ENCODE data around the gene ZNF813.
A peak's percentile ranks its signal among the peaks of the same experiment; 100 is the strongest.

ZNF813 gene

DNA sequence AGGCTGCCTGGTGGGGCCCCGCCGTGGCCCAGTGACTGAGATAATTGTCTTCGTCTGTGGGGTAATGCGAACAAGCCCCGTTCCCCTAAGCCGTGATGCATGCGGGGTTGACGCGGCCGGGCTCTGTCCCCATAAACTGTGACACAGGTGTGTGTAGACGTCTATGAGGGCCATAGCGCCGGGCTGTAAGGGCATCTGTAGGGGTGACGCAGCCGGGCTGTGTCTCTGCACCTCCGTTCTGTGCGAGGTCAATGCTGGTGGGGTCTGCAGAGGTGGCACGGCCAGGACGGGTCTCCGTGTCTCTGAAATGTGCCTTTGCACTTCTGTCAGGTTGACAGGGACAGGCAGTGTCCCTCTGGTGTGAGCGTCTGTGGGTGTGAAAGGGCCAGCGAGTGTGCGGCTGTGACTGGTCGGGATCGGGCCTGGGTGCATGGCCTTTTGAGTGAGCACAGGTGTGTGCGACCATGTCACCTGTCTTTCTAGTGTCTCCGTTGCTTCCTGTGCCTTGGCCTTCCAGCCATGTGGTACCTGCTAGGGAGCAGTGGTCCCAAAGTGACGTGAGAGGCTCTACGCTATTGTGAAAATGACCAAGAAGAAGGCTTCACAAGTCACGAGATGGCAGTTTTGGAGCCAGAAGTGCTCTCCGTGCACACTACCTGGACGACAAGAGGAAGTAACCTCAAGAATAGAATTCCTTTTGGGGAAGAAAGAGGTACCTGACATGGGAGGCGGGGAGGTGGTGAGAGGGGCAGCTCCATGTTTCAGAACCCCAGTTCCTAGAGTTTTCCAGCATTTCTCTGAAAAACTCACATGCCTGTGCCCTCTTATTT, 54.1 kb downstream of the ZNF813 start:
- no peak for DNase-seq

GRCh38 chr19:53525922-53526321, 58.4 kb downstream of the ZNF813 start:
- no peak for DNase-seq

DNA sequence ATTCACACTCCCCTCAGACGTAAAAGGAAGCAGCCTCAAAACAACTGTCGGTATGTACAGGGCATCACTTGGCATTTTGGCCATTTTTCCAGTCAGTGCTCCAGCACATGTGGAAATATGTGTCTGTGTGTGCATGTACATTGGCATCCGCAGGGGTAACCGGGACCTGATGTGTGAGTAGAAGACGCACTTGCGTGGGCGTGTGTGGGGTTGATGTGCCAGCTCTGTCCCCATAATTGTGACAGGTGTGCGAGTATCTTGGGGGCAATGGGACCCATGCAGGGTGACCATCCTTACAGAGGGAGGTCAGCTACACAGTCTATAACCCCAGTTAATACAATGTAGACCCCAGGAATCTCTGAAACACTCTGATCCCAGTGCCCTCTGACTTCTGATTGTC, 63.1 kb downstream of the ZNF813 start:
- DNase-seq = no peak

DNA sequence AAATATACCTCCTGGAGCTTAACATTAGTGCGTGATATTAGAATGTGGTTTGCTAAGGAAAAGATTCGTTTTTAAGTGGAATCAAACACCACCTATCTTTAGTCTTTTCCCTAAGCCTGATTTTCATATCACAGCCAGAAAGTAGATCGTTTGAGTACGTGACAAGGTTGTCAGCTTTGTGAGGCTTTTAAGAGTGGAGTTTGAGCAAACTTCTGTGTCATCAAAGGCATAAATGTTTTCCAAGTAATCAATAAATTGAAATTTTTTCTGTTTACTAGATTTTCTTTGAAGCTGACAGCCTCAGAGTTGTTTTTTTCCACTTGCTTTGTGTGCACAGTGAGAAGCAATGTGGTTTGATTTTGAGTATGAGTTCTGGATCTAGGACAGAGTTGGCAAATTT, 63.9 kb downstream of the ZNF813 start:
- DNase-seq = no peak

DNA sequence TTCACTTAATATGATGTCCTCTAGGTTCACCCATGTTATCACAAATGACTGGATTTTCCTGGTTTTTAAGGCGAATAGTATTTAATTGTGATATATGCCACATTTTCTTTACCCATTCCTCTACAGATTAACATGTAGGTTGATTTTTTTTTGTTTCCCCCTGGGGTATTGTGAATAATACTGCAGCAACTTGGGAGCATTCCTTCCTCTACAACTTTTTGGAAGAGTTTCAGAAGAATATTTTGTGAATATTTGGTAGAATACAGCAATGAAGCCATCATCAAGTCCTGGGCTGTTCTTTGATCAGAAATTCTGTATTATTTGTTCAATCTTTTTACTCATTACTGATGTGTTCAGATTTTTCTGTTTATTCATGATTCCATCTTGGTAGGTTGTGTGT, 64.8 kb downstream of the ZNF813 start:
- no peak for DNase-seq

- no peak for DNase-seq
Measured at GRCh38 chr19:53536225-53536548, 68.7 kb downstream of the ZNF813 start.

DNA sequence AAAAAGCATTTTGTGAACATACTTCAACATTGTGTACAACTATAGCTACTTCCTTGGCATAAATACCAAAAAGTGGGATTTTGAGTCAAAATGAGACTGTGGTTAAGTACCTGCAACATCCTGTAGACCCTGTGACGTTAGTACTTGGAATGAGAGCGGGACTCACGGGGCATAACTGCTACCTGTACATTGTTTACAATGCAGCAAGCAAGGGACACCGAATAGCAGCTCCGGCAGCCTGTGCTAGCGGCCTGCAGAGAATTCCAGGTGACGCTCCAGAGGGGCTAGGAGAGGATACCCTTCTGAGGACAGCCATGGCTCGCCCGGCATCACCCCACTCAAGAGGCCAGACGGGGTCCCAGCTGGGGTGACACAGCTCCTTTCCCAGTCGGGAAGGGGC, 69.6 kb downstream of the ZNF813 start:
- peak in 1 of 2 experiments; percentile 12 for DNase-seq

- peak; percentile 35 for DNase-seq
Measured at GRCh38 chr19:53537521-53538377, 70.2 kb downstream of the ZNF813 start, which contains the start of gene ZNF331. ZNF331 (plus strand) TSS chr19:53538145; CDS start chr19:53569377, 31,232 bp downstream.

GRCh38 chr19:53538378-53539109, 71.0 kb downstream of the ZNF813 start:
- DNase-seq = no peak

DNA sequence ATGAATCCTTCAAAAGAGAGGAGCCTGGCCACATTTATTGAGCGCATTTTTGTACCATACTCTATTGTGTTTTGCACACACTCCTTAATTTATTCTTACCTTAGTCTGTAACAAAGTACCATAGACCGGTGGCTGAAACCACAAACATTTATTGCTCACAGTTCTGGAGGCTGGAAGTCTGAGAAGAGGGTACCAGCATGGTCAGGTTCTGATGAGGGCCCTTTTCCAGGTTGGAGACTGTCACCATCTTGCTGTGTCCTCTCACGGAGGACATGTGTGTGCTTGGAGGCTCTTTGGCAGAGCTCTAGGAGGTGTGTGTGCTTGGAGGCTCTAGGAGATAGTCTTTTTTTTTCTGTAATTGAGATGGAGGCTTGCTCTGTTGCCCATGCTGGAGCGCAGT, 72.6 kb downstream of the ZNF813 start:
- DNase-seq = no peak

- no peak for DNase-seq
Measured at GRCh38 chr19:53541971-53542370, 74.4 kb downstream of the ZNF813 start.

- peak; percentile 44 to 62 for DNase-seq
Measured at GRCh38 chr19:53545271-53546065, 77.9 kb downstream of the ZNF813 start.

Measured in SHP77 (cell line).